GM18505 (cell line): ENCODE measurements around the gene PTCHD1.

Experiments
- ATAC-seq: cut with Tn5 transposase; IDR thresholded peaks from one replicate; pipeline ENCODE4 v1.9.1; 2021; ENCODE audit not compliant: unreplicated experiment
- POLR2A ChIP-seq: IDR thresholded peaks from 4 replicates; pipeline ENCODE4 v1.6.1; 2011; ENCODE audit warnings: borderline replicate concordance; ENCODE audit not compliant: insufficient read depth, insufficient read length; ENCODE audit errors: extremely low read depth

PTCHD1 gene

DNA sequence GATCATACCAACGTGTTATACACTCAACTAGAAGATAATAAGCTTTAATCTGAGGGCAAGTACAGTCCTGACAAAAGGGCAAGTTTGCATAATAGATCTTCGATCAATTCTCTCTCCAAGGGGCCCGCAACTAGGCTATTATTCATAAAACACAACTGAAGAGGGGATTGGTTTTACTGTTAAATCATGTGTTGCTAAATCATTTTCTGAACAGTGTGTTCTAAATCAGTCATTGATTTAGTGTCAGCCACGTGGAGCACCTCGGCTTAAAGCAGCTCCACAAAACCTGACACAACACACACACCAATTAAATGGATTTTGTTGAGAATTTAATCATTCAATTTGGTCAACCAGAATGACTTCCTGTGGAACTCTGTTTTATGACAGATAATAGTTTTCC is 61.6 kb downstream of the PTCHD1 start:
- TF ChIP-seq POLR2A = no peak
- ATAC-seq = no peak

DNA sequence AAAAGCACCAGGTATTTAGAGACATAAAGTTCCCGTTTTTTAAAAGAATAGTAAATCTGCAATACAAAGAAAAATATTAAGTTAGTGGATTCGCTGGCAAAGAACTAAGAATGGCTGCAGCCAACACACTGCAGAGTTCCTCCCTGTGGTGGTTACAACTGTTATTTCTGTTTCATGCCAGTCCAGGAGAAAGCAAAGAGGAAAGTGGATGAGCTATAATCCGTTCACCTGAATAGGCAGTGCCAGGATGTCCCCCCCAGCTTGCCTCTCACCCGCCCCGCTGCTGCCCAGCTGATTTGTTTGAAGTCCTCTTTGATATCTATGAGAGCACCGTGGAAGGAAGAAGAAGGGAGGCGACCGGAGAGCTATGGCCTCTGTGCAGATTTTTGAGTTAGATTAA is 63.9 kb downstream of the PTCHD1 start:
- no peak for ATAC-seq
- TF ChIP-seq POLR2A = no peak

DNA sequence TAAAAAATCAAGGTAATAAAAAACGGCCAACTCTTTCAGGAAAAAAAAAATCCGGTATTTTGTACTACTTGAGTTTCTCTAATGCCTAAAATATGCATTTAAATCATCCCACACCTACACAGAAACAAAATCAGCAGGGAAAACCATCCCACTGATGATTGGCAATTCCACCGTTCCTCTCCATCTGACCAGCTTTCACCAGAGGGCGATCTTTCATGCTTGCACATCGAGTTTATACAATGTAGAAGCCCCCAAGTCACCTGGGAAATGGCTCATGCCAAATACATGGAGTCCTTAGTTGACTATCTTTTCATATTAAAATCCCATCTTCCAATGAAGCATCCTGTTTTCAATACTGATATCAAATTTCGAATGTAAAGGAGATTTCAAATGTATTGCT is 69.2 kb downstream of the PTCHD1 start:
- no peak for ATAC-seq
- TF ChIP-seq POLR2A = no peak

DNA sequence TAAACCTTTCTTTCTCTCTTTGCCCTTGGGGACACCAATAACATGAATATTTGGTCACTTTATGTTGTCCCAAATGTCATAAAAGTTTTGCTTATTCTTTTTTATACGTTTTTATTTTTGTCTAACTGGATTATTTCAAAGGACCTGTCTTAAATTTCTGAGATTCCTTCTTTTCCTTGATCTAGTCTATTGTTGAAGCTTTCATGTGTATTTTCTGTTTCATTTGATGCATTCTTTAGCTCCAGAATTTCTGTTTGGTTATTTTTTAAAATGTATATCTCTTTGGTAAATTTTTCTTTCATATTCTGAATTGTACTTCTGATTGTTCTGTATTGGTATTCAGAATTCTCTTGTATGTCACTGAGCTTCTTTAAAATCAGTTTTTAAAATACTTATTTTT is 88.3 kb downstream of the PTCHD1 start:
- ATAC-seq = no peak
- no peak for TF ChIP-seq POLR2A

DNA sequence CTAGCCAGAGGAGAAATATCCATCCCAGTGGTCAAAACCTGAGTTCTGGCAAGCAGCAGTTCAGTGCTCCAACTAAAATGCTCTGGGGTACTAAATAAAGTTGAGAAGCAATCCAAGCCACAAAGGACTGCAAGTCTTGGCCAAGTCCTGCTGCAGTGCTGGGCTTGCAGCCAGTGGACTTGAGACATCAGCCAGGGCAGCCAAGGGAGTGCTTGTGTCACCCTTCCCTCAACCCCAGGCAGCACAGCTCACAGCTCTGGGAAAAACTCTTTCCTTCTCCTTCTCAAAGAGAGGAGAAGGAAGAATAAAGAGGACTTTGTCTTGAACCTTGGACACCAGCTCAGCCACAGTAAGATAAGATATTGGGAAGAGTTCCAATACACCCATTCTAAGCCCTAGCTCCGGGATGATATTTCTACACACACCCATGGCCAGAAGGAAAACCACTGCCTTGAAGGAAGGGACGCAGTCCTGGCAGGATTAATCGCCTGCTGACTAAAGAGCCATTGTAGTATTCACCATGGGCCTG is 99.8 kb downstream of the PTCHD1 start:
- TF ChIP-seq POLR2A = no peak
- ATAC-seq = no peak

DNA sequence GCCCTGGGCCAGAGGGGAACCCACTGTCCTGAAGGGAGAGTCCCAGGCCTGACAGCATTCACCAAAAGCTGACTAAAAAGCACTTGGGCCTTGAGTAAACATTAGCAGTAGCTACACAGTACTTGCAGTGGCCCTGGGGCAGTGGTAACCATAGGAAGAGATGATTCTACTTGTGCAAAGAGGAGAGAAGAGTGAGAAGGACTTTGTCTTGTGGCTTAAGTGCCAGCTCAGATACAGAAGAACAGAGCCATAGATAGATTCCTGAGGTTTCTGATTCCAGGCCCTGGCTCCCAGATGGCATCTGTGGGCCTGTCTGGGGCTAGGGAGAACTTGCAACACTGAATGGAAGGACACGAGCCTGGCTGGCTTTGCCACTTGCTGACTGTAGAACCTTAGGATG is 100.5 kb downstream of the PTCHD1 start:
- TF ChIP-seq POLR2A = no peak
- ATAC-seq = no peak

DNA sequence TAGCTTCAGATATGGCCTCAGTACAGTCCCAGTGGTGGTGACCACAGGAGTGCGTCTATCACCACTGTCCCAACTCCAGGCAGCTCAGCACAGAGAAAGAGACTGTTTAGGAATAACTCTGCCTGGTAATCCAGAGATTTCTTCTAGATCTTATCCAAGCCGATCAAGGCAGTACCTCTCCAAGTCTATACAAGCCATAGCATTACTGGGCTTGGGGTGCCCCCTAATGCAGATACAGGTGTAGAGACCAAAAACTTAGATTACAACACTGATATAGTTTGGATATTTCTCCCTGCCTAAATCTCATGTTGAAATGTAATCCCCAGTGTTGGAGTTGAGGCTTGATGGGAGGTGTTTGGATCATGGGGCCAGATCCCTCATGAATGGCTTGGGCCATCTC is 100.9 kb downstream of the PTCHD1 start:
- no peak for ATAC-seq
- no peak for TF ChIP-seq POLR2A

DNA sequence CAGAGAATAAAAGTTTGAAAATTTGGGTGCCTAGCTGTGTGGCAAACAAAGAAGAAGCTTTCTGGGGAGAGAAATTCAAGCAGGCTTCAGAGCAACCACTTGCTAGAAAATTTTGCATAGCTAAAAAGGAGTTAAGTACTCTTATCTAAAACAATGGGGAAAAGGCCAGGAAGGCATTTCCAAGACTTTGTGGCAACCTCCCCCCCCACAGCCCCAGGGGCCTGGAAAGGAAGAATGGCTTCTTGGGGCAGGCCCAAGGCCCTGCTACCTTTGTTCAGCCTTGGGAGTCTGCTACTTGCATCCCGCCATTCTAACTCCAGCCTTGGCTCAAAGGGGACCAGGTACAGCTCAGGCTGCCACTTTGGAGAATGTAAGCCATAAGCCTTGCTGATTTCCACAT is 102.2 kb downstream of the PTCHD1 start:
- no peak for ATAC-seq
- TF ChIP-seq POLR2A = no peak

DNA sequence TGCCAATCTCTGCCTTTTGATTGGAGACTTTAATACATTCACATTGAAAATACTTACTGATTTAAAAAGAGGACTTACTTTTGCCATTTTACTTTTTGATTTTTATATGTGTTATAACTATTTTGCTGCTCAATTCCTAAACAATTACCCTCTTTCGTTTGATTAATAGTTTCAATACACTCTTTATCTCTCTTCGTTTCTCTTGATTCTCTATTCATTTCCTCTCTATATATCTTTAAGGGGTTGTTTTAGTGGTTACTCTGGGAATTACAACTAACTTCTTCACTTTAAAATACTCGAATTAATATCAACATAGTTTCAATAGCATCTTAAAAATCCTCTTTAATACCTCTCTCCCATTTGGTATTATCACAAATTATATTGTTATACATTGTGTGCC is 116.6 kb downstream of the PTCHD1 start:
- no peak for ATAC-seq
- no peak for TF ChIP-seq POLR2A
